HG03571 (cell line): ENCODE data around the gene GALNS.
"Not testable (repeated sequence)": the region's sequence is repeated elsewhere in the genome, so short reads cannot be mapped to it uniquely, and the experiment has no call there.

ENCODE experiments used
- ATAC-seq: cut with Tn5 transposase; IDR thresholded peaks from one replicate; pipeline ENCODE4 v1.9.1; 2021; ENCODE audit not compliant: unreplicated experiment

GALNS gene

DNA sequence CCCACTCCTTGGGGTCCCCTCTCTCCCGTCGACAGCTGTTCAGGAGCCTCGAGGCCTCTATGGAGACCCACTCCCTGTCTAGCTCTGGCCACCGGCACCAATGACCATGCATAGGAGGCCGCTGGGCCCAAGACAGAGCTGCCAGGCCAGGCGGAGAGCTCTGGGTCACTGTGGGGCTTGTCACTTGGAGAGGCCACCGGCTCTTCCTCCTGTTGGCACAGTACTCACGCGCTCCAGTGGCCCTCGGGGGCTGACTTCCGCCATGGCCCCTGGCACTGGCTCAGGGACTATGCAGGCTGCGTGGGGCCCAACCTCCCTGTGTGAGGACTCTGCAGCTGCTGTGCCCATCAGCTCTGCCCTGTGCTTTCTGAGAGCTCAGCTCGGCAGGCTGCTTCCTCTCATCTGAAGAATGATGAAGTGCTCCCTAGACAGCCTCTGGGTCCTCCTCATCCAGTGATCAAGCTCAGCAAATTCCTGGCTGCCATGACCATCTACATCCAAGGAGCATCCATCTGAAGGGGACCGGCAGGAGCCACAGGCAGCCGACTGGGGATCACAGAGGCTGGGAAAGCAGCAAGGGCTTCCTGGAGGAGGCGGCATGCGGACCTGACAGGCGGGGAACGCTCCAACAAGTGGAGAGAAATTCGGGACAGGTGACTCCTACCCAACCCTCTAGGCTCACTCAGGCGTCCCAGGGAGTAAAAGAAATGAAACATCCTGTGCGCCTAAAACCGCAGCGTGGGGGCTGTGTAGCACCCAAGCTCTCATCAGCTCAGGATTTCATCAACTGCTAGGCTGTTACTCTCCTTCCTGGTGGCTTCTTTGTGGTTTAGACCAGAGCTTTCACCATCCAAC, 16.8 kb downstream of the GALNS start:
- no peak for ATAC-seq

DNA sequence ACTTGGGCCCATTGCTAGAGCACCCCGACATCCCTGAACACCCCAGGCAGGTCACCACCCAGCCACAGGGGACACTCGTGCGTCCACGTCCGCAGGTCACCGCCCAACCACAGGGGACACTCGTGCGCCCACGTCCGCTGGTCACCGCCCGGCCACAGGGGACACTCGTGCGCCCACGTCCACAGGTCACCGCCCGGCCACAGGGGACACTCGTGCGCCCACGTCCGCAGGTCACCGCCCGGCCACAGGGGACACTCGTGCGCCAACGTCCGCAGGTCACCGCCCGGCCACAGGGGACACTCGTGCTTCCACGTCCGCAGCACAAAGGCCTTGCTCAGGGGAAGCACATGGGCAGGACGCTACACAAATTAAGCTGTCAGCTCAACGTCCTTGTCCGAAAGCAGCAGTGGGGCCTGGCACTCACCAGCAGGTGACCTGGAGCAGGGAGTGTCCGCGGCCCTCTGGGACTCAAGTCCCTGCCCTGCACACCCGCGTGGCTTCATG, 17.7 kb downstream of the GALNS start:
- ATAC-seq, result no peak

DNA sequence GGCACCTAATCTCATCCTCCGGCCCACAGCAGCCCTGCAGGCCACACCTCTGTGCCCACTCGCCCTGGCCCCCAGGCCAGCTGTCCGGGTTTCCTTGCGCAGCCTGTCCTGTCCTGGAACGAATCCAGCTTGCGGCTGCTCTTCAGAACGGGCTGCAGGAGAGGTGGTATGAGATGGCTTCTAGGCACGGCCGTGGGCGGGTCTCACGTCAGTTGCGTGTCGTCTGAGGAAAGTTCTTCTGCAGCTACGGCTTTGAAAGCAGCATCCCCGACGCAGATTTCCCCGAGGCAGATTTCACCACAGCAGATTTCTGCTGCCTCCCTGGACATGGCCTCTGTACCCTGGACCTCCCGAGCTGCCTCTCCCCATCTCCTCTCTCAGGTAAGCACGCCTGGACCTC, 18.2 kb downstream of the GALNS start:
- no peak for ATAC-seq

DNA sequence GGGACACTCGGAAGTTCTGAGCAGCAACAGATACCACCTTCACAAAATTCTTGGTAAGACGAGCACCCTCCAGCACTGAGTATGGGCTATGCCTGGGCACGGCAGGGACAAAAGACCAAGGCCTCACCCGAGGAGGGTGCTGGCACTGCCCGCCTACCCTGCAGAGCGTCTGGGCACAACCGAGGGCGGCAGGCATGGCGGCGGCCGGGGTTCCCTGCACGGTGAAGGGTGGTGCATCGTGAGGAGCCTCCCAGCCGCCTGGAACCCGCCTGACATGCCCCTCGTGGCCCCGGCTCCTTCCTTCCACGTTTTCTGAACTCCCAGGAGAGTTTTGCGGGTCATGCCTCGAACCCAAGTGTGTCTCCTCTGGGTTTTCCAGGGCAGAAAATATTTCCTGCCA, 18.9 kb downstream of the GALNS start:
- no peak for ATAC-seq

DNA sequence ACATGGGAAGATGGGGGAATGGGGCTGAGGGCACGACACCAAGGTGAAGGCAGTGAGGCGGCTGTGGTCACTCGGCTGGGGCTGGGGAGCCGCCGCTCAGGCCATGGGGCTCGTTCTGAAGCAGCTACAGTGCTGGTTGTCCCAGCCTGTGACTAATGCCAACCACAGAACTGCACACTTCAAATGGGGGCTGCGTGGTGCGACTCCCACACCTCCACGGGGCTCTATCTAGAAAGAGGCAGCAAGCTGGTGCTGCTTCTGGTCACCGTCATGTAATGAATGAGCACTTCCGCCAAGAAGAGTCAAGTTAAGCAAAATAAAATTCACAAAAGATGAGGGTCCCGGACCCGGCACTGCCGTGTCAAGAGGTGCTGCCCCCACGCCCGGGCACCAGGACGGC, 20.0 kb downstream of the GALNS start:
- ATAC-seq, result no peak

DNA sequence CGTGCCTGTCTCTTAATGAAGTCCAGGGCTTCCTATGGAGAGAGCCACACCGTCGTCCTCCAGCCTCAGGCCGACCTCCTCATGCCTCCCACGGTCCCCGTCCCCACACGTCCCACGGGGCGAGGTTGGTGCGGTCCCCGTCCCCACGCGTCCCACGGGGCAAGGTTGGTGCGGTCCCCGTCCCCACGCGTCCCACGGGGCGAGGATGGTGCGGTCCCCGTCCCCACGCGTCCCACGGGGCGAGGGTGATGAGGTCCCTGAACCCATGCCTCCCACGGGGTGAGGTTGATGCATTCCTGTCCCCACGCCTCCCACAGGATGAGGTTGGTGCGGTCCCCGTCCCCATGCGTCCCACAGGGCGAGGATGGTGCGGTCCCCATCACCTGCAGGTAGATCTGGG, 20.9 kb downstream of the GALNS start:
- no peak for ATAC-seq

DNA sequence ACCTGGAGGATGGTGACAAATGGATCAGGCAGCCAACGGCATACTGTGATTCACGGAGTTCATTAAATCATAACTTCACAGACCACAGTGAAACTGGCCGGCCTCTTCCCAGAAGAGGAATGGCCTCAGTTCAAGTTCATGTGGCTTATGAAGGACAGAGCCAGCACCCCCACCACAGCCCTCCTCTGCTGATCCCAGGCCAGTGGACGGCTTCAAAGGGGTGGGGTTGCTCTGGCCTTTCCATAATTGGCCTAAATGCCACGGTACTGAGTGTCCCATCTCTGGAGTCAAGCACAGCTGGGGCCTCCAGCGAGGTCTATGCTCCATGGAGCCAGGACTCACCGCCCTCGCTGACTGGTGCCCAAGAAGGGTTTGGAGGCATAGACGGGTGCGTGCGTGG, 21.4 kb downstream of the GALNS start:
- no peak for ATAC-seq

DNA sequence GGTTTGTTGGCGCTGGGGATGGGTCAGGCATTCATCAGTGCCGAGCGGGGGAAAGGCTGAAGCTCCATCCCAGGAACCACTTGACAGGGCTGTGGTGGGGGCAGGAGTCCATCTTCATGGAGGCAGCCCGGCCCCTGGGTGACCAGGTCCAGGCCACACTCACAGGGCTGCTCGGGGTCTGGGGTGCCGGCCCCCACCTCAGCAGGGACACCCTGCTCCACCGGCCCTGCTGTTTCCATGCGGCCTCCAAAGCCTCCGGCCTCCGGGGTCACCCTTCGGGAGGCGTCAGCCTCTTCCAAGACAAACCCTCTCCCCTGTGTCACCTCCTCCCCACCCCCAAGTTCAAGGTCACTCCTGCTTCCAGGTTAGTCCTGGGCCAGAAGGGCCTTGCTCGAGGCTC, 22.1 kb downstream of the GALNS start:
- no peak for ATAC-seq

DNA sequence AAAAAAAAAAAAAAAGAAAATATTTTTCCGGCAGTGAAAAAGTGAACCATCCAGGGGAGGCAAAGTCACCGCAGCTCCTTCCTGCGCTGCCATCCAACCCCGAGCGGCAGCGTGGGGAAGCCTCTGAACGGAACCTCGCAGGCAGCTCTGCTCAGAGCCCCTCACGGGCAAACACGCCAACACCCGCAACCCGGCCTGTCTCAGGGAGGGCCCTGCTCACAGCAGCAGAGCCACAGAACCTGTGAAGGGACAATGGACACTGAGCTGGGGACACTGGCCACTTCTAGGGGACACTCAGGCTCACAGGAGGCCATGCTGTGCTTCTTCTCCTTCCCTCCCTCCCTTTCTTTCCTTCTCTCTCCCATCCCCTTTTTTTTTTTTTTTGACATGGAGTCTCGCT, 23.7 kb downstream of the GALNS start:
- ATAC-seq, result no peak

DNA sequence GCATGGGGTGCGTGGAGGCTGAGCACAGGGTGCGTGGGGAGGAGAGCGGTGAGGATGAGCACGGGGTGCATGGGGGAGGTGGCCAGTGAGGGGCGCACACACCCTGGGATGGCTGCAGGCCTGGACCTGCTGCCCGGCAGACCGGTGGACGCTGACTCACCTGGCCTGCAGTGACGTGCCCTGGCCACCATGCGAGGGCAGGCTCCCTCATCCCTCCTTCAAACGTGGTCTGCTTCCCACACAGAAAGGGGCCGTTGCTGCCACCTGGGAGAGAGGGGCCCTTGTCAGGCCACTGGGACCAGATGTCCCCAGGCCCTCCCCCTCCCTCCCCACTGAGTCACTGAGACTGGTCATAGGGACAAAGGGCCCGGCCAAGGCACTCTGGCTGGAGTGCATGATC, 24.9 kb downstream of the GALNS start:
- no peak for ATAC-seq

DNA sequence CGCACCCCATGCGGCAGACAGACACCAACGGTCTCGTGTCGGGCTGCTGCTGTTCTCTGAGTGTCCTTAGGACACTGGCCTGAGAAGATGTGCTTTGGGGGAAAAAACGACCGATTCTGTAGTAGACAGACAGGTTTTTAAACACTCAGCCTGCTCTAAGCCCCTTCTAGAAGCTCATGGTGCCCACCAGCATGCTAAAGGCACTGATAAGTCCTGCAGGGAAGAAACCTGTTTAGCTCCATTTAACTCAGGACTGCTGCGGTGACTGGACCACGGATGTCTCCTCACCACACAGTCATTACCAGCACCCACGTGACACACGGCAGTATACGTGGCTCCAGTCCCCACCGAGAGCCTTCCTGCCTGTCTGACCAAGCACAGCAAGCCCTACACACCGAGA, 26.0 kb downstream of the GALNS start:
- ATAC-seq, result no peak

DNA sequence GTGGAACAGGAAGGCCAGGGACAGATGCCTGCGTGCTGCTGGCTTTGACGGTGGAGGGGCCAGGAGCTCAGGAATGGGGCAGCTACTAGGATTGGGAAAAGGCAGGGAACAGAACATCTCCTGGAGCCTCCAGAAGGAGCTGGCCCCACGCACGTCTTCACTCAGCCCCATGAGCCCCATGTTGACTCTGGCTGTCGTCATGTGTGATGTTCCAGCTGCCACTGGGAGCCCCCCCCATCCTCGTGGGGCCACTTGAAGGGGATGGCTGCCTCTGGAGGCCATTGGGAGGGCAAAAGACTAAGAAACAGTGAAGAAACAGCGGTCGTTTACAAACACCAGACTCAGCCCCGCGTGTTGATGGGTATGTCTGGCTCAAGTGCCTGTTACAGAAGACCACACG, 26.5 kb downstream of the GALNS start:
- no peak for ATAC-seq

DNA sequence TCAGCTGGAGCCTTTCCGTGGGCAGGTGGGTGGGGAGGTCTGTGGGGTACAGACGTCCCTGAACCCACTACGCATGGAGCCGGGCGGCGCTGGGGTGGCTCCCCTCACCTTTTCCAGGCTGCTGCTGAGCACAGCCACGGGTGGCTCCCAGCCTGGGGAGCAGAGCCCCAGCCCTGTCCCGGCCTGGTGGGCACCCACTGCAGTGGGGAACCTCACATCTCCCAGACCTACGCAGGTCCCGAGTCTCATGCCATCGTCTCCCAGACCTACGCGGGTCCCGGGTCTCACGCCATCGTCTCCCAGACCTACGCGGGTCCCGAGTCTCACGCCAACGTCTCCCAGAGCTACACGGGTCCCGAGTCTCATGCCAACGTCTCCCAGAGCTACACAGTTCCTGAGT, 28.0 kb downstream of the GALNS start:
- no peak for ATAC-seq

DNA sequence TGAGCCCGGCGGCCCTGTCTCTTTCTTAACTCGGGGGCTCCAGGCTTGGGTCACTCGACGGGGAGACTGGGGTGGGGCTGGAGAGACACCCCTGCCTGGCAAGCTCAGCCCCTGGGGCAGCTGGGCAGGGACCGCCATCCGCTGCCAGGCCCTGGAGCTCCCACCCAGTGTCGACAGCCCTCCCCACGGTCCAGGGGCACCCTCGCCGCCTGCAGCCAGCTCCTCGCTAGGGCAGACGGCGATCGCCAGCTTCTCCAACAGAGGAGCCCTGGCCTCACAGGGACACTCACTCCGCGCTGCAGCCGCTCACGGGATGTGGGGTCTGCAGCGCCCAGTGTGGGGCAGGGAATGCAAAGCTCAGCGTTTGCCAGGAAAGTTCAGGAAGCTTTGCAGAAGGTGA, 29.0 kb downstream of the GALNS start:
- ATAC-seq, result no peak

DNA sequence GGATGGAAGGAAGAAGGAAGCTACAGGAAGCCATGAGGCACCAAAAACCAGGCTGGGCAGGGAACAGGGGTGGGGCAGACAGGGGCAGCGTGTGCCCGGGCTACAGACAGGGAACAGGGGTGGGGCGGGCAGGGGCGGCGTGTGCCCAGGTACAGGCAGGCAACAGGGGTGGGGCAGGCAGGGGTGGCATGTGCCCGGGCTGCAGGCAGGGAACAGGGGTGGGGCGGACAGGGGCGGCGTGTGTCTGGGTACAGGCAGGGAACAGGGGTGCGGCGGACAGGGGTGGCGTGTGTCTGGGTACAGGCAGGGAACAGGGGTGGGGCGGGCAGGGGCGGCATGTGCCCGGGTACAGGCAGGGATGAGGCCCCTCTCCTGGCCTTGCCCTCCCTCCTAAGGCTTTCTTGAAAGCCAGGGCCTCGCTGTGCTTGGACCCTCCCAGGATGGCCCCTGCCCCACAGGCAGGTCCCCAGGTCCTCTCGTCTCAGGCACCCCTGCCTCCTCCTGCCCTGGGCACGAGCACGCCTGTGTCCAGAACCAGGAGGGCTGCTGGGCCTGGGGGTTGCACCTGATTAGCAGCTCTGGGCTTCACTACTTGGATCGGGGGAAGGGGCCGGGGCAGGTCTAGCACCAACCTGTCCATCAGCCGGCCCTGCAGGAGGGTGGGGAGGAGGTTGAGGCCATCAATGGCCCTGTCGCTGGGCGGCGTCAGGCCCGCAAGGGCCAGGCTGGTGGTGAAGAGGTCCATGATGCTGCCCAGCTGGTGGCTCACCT, 30.5 kb downstream of the GALNS start:
- ATAC-seq, result no peak

DNA sequence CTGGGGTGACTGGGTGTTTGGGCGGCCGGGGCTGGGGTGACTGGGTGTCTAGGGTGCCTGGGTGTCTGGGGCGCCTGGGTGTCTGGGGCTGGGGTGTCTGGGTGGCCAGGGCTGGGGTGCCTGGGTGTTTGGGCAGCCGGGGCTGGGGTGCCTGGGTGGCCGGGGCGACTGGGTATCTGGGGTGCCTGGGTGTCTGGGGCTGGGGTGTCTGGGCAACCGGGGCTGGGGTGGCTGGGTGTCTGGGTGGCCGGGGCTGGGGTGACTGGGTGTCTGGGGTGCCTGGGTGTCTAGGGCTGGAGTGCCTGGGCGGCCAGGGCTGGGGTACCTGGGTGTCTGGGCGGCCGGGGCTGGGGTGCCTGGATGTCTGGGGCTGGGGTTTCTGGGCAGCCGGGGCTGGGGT, 31.6 kb downstream of the GALNS start:
- no peak for ATAC-seq

DNA sequence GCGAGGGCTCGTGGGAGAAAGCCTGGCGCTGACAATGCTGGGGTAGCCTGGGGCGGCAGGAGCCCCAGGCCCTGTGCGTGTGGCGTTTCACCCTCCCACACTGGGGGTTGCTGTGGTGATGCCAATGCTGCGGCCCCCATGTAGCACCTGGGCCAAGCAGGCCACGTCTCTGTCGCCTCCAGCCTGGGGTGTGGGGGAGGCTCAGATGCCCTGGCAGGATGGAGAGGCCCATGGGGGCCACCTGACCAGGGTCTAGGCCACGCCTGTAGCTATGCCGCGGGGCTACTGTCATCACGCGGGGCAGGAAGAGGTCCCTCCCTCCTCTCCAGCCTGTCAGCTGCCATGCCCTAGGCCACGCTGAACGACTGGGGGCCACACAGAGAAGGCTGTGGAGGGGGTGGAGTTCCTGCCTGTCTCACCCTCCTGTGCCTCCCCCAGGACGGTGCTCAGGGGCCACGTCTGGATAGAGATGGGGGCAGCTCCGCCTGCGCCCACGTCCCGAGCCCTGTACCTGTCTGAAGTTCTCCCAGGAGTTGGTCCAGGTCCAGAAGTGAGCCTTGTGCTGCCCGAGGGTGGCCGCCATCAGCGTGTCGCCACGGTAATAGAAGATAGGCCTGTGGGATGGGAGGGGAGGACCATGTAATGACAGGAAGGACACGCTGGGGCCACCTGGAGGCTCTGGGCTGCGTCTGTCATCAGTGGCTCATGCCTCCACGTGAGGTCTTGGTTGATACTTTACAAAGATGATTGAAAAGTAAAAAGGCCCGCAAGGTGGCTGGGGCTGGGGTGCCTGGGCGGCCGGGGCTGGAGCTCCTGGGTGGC, 32.3 kb downstream of the GALNS start:
- ATAC-seq, result no peak

DNA sequence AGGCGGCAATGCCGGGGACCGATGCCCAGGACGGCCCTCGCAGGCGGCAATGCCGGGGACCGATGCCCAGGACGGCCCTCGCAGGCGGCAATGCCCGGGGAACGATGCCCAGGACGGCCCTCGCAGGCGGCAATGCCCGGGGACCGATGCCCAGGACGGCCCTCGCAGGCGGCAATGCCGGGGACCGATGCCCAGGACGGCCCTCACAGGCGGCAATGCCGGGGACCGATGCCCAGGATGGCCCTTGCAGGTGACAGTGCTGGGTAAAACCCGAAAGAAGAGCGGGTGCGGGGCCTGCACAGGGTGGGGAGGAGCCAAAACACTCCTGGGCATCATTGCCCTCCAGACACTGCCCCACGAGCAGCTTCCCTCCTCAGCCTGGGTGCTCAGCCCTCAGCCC, 33.1 kb downstream of the GALNS start:
- ATAC-seq, result not testable (repeated sequence)

DNA sequence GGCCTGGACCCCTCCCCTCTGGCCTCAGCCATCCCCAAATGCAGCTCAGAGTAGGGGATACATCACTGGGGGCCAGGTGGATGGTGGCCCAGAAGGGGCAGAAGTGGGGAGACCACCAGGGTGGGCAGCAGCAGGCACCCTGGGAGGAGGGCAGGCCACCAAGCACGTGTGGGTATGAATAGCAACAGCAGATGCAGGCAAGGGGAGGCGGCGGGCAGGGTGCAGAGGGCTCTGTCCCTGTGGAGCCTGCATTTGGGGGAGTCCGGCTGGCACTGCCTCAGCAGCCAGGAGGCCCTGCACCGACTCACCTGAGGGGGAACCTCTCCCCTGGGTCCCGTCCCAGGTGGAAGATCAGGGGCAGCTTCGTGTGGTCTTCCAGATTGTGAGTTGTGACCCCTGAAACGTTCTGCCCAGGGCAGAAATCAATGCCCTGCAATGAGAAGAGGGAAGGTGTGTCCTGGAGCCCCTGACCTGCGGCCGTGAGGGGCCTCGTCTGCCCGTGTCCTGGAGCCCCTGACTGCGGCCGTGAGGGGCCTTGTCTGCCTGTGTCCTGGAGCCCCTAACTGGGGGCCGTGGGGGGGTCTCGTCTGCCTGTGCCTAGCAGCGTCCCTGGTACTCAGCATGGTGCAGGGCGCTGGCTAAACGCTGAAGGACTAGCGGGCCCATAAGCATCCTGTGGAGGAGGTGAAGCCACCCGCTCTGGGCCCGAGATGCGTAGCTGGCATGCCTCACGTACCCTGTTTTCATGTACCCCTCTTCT, 34.3 kb downstream of the GALNS start:
- ATAC-seq, result no peak

DNA sequence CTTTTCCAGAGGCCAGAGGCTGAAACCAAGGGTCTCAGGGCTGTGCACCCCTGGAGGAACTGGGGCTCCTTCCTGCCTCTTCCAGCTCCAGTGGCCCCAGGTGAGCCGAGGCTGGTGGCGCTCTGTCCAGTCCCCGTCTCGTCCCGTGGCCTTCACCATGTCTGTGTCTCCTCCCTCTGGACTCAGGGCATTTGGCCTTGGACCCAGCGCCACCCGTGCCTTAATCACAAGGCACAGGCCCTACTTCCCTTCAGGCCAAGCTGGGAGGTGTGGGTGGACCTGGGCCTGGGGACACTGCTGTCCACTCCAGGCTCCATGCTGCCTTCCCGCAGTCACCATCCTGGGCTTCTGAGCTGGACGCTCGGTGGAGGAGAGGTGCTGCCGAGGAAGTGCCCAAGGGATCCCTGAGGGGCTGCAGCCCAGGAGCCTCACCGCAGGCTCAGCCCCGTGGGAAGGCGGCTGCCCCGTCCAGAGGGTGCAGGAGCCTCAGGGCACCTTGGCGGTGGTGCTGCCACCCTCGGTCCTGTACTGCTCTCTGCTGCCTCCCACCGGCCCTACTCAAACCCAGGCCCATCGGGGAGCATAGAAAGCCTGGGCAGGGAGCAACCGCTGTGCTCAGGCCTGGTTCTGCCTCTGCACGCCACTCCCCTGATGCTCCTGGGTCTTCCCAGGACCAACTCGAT, 35.4 kb downstream of the GALNS start:
- no peak for ATAC-seq
